AG09319 (cell line): ENCODE data around the gene TNFRSF14.
"Not testable (repeated sequence)": the region's sequence is repeated elsewhere in the genome, so short reads cannot be mapped to it uniquely, and the experiment has no call there.

Source experiments
- DNase-seq: peaks from one replicate; pipeline ENCODE4 v3.0.0-alpha.2; 2010; ENCODE audit warnings: low read depth; ENCODE audit errors: extremely low read depth
- TF ChIP-seq, protein P1 (sequence below): IDR thresholded peaks from 2 replicates; pipeline ENCODE4 v1.5.1; 2011; ENCODE audit warnings: low read depth, mild to moderate bottlenecking, inconsistent platforms, low read length, moderate library complexity

Gene TNFRSF14

DNA sequence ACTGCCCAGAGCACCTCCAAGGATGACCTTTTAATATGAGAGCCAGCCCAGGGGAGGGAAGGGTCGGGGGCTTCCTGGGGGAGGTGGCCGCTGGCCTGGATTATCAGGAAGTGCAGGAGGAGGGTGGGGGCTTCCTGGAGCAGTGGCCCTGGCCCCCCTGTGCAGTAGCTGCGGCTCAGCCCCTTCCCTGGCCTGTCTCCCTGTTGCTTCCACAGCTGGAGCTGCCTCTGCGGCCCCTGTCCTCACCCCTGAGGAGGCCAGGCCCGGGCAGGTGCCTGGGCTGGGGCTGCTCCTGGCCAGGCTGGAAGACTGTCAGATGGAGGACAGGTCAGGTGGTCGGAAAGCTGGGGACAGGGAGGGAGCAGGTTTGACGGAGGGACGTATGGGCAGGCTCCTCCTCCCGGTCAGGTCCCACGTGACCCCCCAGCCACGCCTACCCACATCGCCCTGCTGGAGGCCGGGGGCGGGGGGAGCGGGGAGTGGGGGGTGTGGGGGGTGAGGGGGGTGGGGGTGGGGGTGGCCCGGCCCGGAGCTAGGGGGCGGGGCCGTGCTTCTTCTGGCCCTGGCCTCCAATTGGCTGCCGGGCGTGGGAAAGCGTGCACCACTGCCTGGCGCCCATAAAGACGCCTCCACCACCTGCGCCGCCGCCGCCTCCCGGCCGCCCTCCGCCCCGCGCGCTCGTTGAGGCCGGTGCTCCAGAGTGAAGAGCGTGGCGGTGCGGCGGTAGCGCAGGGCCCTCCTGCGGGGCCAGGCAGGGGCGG, 10.2 kb upstream of the TNFRSF14 start:
- DNase-seq: no peak
- TF ChIP-seq, protein P1, sequence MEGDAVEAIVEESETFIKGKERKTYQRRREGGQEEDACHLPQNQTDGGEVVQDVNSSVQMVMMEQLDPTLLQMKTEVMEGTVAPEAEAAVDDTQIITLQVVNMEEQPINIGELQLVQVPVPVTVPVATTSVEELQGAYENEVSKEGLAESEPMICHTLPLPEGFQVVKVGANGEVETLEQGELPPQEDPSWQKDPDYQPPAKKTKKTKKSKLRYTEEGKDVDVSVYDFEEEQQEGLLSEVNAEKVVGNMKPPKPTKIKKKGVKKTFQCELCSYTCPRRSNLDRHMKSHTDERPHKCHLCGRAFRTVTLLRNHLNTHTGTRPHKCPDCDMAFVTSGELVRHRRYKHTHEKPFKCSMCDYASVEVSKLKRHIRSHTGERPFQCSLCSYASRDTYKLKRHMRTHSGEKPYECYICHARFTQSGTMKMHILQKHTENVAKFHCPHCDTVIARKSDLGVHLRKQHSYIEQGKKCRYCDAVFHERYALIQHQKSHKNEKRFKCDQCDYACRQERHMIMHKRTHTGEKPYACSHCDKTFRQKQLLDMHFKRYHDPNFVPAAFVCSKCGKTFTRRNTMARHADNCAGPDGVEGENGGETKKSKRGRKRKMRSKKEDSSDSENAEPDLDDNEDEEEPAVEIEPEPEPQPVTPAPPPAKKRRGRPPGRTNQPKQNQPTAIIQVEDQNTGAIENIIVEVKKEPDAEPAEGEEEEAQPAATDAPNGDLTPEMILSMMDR: no peak

DNA sequence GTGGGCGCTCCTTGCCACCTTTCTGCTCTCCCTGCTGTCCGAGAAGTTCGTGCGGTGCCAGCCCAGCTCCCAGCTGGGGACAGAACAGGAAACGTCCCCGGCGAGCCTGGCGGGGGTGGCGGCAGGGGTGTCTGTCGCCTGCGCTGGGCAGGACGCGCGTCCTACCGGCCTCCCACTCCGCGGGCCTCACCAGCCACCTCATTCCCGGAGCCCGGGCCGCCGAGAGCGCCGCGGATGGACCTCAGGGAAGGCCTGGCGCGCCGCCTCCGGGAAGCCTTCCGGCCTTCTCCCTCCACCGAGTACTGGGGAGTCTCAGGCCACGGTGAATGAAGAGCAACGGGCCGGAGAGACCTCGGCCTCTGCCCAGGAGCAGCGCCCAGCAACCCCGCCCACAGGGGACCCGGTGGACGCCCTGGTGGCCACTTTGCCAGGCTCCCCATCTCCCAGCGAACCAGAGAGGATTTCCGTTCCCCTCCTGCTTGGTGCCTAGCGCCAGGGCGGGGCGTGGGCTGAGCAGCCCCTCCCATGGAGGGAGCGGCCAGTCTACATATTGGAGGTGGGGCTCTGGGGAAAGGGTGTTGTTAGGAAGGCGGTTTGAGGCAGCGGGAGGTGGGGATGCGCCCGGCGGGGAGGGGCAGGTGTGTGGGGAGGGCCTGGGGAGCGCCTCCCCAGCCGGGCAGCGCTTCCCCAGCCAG, 9.5 kb upstream of the TNFRSF14 start:
- no peak for DNase-seq
- TF ChIP-seq, protein P1: peak; percentile 2

DNA sequence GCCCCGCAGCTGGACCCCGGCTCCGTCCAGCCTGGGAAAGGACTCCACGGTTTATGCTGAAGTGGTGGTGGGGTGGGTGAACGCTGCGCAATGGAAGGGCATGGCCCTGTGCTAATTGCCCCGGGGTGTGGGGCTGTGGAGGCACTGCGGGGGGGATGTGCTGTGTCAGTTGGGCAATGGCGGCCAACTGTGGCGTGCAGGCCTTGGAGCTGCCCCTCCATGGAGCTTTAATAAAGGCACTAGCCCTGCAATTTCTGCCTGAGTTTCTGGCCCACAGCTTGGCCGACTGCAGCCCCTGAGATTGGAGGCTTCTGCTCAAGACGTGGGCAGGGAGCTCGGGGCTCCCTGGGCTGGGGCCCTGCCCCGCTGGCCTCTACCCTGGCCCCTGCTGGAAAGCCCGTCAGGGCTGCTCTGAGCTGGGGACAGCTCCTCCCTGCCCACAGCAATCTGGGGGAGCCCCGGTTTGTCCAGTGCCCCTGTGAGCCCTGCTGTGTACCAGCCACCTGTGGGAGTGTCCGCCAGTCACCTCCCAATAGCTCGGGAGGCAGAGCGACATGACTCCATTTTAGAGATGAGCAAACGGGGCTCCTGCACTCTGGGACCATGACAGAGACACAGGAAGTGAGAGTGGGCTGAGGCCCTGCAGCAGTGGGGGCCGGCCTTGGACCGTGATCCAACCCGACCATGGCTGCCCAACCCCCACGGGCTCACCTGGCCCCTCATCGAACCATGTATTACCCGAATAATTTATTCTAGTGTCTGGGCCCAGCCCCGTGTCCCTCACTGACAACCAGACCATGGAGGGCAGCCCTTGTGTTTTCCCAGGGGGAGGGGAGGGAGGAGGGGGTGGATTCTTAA, 8.7 kb upstream of the TNFRSF14 start:
- TF ChIP-seq, protein P1: no peak
- DNase-seq: no peak

DNA sequence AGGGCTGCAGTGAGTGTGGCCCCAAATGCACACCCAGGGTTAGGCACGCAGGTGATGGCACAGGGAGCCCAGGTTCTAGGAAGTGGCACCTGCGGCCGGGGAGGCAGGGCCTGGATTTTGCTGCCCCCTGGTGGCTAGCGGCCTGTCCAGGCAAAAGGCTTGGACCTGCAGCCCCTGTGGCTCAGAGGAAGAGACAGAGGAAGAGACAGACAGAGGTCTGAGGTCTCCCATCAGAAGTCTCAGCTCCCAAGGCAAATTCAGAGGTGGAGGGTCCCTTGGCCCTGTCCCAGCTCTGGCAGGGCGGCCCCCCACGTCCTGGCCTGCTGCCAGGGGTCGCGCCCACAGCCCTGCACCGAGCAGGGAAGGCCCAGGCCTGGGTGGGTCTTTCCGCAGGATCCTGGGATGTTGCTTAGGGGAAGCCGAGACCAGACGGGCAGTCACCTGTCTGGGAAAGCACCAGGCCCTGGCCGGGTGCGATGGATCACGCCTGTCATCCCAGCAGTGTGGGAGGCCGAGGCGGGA, 8.0 kb upstream of the TNFRSF14 start:
- DNase-seq: no peak

DNA sequence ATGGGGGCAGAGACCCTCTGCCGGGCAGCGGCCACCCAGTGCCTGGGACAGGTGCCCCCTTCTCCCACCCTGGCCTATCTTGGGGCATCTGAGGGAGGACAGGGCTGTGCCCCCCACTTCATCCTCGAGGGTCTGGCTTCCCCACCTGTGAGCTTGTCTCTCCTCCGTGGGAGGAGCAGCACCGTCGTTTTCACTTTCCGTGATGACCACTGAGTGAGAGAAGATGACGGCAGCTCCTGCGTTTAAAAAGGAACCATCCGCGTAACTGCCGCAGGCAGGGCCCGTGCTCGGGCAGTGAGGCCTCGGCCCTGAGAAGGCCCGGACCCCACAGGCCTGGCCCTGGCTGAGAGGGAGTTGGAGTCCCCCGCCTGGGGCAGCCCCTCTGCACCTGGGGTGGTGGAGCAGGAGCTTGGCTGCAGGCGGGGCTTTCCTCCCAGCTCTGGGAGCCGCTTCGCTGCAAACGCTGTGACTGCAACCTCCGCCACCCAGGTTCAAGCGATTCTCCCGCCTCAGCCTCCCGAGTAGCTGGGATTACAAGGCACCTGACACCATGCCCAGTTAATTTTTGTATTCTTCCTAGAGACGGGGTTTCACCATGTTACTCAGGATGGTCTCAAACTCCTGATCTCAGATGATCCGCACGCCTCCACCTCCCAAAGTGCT, 6.7 kb upstream of the TNFRSF14 start:
- not testable (repeated sequence) for DNase-seq

More for the DNA sequence above, 8.0 kb upstream of the TNFRSF14 start:
- TF ChIP-seq, protein P1: peak; percentile 98

DNA sequence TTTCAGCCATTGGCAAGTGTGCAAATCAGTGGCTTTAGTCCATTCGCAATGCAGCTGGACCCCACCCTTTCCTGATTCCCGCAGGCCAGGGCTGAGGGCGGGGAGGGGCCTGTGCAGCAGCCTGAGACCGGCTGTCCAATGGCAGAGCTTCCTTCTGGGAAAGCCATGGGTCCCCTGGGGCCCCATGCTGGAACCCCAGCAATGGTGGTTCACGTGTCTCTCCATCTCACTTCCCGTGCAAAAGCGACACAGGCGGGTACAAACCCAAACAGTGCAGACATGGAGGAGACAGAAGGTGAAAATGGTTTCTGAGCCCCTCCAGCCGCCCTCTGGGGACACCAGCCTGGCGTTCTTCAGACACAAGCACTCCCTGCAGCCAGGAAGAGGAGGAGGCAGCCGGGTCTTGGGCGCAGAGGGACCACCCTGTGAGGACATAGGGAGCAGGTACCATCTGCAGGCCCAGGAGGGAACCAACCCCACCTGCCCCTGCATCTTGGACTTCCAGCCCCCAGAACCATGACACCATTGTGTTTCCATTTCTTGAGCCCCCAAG, 5.8 kb upstream of the TNFRSF14 start:
- not testable (repeated sequence) for DNase-seq

DNA sequence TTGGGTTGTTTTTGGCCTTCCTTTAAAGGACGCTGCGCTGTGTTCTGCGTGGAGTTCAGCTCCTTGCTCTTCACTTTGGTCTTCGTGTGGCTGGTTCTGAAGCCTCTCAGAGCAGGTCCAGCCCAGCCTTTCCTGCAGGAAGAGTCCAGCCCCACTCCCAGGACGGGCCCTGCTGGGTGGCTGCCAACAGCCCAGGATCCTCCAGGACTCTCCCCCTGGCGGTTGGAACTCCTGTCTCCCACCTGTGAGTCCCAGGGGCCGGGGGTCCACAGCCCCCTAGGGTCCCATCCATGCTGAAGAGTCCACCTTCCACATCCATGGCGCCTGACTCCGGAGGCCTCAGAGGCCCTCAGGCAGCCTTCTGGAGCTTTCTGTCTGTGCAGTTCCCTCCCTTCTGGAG, 4.6 kb upstream of the TNFRSF14 start:
- not testable (repeated sequence) for DNase-seq

DNA sequence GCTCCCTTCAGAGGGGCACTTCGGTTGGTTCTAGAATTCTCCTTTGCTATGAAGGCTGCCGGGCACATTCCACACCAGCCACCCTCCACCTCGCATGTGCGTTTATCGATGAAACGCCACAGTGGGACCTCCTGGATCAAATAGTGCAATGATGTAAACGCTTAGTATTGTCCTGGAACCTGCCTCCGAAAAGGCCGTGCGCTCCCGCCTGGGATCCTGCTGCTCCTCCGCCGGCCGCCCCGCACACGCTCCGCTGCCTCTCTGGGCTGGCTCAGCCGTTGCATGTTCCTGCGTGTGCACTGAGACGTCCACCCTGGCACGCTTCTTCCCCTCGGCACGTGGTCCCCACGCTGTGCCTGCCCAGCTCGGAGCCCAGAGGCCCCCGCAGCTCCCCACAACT, 4.0 kb upstream of the TNFRSF14 start:
- DNase-seq: no peak
- TF ChIP-seq, protein P1: no peak

DNA sequence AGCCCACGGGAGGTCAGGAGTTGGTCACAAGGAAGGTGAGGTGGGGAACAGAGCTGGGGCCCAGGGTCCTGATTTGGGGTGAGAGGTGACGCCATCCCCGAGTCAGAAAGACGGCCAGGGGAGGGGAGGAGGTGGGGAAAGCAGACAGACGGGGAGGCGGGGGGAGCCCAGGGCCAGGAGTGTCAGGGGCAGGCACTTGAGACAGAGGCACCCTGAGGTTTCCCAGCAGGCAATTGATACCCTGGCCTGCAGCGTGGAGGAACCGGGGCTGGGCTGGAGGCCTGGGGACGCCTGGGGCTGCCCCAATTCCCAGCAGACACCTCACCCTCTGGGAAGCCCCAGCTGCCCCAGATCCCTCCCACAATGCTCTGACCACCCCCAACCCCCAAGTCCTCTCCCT, 3.1 kb upstream of the TNFRSF14 start:
- DNase-seq: not testable (repeated sequence)
